HG02852 (cell line): Measurements from ENCODE around the gene TMEM54.

Source experiments
- ATAC-seq: cut with Tn5 transposase; IDR thresholded peaks from one replicate; pipeline ENCODE4 v1.9.1; 2021; ENCODE audit warnings: mild to moderate bottlenecking, moderate library complexity; ENCODE audit not compliant: unreplicated experiment

Gene TMEM54, protein sequence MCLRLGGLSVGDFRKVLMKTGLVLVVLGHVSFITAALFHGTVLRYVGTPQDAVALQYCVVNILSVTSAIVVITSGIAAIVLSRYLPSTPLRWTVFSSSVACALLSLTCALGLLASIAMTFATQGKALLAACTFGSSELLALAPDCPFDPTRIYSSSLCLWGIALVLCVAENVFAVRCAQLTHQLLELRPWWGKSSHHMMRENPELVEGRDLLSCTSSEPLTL

DNA sequence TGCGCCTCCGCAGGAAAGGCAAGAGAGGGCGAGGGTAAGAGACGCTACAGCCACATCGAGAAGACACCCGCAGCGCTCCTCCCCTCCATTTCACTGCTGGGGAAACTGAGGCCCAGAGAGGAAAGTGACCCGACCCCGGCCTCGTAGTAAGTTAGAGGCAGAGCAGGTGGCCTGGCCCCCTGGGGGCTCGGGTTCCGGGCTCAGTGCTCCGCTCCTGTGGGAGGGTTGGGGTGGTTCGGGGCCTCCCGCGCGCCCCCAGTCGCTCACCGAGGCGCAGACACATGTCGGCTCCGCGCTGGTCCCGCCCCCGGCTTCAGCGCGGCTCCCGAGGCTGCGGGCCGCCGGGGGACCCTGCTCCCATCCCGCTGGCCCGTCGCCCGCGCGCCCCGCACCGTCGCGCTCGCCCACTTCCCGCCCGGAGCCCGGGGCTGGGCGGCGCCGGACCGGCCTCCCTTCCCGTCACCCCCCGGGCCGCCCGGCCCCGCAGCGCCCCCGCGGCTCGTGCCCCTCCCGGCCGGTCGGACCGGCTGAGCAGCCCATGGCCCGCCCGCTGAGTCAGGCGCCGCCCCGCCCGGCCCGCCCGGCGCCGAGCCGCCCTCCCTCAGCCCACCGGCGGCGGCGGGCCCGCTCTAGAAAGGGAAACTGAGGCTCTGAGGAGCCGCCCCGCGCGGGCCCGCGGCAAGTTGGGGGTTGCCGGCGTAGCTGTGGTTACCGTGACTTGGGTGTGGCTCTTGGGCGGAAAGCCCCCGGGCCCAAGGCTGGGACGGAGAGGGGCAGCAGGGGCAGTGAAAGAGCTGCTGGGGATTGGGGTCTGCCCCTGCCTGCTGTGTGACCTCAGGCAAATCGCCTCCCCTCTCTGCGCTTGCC, at the start of gene TMEM54:
TMEM54 (minus strand) TSS at position 434 of the 867 bp plus-strand sequence; CDS start at position 283, 151 bp downstream.
- no peak for ATAC-seq

DNA sequence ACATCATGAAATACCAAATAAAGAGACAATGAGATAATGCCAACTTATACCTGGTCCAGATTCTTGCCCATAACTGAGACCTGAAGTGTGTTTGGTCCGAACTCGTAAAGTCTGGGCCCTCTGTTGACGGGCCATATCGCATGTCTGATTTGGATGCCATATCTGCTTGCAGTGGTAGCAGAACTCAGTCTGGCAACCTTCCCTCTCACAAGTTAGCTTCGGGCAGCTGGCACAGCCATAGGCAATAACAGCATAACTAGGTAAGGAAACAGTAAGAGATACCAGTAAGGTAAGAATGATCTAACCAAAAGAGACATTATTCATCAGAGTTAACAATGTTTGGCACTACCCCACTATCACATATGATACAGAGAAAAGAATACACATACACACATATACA, 48.3 kb upstream of the TMEM54 start:
- ATAC-seq, result no peak

GRCh38 chr1:32948905-32949304, 47.7 kb upstream of the TMEM54 start:
- no peak for ATAC-seq

DNA sequence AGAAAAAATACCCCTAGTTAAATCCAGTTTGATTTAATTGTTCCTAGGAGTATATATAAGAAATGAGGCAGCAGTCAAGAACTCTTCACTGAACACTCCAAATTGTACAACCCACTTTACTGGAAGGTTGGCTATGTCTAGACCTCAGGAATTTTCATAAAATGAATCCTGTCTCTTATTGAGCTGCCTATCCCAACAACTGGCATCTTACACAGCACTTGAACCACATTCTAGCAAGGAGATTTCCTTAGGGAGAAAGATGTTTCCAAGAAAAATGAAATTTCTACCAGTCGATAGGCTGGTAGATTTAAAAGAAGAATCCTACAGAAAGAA, 47.2 kb upstream of the TMEM54 start:
- no peak for ATAC-seq

DNA sequence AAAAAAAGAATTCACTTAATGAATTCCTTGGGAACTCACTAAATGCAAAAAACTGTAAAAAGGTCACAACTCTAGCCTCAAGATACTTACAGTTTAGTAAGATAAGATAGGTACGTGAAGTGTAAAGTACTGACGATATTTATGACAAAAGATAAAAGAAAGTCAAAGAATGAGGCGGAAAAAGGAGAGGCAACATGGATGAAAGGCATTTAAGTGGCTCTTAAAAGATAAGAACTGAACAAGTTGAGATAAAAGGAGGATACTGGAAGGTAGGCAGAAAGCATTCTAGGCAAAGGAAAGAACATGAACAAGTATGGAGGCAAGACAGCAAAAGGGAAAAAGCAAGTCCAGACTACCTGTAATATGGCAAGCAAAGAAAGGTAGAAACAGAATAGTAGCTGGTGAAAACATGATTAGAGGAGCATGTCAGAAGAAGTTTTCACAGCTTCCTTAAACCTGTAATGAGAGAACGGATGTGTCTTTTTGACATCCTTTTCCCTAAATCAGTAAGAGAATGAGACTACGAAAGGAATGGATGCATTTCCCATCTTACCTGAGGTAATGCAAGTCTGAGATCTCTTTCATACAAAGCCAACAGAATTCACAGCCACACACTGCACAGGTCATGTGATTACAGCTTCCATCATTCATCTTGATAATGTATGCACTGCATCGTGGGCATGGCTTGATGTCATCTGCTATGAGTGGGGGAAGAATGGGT, 46.6 kb upstream of the TMEM54 start:
- no peak for ATAC-seq

- ATAC-seq, result no peak
These were observed 45.2 kb upstream of the TMEM54 start for GRCh38 chr1:32946413-32946812.

- no peak for ATAC-seq
These were observed 43.0 kb upstream of the TMEM54 start for GRCh38 chr1:32944180-32944579.

- no peak for ATAC-seq
These were observed 38.6 kb upstream of the TMEM54 start for GRCh38 chr1:32939655-32940371.

- ATAC-seq, result no peak
These were observed 35.9 kb upstream of the TMEM54 start for GRCh38 chr1:32937061-32937460.

GRCh38 chr1:32934535-32934934, 33.3 kb upstream of the TMEM54 start:
- ATAC-seq, result no peak

DNA sequence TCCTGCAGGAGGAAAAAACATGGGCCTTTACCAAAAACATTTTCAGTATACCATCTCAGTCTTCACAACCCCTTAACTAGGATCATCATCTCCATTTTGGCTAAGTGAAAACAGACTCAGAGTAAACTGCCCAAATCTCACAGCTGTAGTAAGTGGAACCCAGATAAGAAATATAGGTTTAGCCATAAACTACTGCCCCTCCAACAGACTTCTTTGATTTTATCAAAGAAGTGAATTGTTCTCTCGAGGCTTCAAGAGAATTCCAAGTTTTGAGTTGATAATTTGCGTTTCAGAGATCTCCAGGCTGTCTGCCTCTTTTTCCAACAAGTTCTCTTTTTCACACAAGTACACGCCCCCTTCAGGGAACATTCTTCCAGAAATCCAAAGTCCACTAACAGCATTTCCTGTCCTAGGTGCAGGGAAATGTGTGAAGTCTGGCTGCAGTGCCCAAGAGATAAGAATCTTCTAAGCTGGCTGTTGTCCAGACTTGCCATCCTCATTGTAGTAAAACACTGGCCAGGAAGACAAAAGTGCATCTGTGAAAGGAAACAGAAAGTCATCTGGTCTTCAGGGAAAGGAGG, 32.6 kb upstream of the TMEM54 start:
- no peak for ATAC-seq

- ATAC-seq, result no peak
These were observed 30.6 kb upstream of the TMEM54 start for GRCh38 chr1:32931760-32932159.

DNA sequence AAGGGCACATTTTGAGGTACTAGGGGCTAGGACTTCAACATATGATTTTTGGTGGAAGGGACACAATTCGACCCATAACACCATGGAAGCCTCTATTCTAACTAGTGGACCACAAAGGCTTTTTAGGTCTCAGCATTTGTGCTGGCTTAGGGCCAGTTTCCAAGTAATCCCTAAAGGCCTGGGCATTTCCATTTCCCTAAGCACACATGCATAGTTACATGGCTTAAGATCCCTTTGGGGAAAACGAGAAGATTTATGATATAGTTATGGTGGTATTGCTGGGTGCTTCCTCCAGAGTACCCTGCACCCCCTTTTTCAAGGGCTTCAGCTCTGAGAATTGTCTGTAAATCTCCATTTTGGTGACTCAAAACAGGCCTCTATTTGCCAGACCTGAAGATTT, 28.2 kb upstream of the TMEM54 start:
- ATAC-seq, result no peak

DNA sequence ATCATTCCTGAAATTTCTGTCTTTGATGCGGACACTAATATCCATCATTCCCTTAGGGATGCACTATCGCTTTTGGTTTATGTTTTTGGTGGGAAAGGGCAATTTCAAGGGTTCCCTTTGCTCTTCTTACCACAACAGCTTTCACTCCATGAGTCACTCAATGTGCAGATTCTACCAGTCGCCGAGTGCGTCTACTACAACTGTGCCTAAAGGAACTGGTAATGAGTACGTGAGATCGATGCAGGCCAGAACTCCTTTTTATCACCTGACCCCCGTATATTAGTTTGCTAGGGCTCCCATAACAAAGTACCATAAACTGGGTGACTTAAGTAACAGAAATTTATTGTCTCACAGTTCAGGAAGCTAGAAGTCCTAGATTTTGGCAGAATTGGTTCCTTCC, 27.5 kb upstream of the TMEM54 start:
- ATAC-seq, result no peak

- no peak for ATAC-seq
These were observed 27.1 kb upstream of the TMEM54 start for GRCh38 chr1:32928285-32928684.

- no peak for ATAC-seq
These were observed 26.3 kb upstream of the TMEM54 start for GRCh38 chr1:32927441-32927840.

GRCh38 chr1:32926562-32926961, 25.4 kb upstream of the TMEM54 start:
- ATAC-seq, result no peak

- ATAC-seq, result no peak
These were observed 24.4 kb upstream of the TMEM54 start for GRCh38 chr1:32925403-32926162.

DNA sequence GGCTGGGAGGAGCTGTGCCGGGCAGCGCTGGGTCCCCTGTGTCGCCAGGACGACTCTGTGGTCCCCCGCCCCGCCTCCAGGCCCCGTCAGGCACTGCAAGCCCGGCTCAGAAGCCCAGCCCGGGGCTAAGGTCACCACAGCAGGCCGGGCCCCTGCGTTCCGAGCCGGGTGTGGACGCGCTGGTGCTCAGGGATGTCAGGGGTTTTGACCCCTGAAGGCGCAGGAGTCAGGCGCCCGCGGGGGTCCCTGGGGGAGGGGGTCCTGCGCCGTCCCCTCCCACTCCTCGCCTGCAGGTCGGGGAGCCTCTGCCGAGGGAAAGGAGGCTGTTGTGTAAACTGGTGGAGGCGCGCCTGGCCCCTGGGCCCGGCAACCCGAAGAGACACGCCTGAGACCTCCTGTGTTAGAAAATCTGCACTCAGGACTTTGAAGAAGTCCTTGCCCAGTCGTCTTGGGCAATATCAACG, 23.7 kb upstream of the TMEM54 start:
- no peak for ATAC-seq

DNA sequence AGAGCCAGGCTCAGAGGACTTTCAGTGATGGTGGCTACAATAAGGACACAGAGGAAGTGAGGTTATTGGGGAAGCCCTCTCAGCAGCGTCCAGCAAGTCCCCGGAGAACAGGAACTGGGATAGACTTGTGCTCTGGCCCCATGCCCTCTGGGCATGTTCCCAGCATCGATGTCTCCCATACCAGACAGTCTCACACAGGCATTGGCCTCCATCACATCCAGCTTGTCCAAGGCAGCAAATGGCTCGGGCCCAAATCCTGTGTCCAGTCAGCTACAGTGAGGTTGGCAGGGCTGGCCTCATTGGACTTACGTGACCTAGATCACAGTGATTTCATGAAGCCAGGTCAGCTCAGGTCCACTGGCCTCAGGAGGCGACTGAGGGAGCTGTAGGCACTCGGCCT, 19.6 kb upstream of the TMEM54 start:
- ATAC-seq, result no peak
